Measurements from ENCODE around the gene B2M. TPM values are rescaled to one million over a fixed set of nuclear protein-coding genes. Genes with fewer than 3 reads are reported as not detected.

The B2M gene
- total and polyA plus RNA-seq, 2 of the 13 experiments (the other 11 are each of a cell fraction or from before 2014, with no cell fraction given) = 784 to 857 TPM

DNA sequence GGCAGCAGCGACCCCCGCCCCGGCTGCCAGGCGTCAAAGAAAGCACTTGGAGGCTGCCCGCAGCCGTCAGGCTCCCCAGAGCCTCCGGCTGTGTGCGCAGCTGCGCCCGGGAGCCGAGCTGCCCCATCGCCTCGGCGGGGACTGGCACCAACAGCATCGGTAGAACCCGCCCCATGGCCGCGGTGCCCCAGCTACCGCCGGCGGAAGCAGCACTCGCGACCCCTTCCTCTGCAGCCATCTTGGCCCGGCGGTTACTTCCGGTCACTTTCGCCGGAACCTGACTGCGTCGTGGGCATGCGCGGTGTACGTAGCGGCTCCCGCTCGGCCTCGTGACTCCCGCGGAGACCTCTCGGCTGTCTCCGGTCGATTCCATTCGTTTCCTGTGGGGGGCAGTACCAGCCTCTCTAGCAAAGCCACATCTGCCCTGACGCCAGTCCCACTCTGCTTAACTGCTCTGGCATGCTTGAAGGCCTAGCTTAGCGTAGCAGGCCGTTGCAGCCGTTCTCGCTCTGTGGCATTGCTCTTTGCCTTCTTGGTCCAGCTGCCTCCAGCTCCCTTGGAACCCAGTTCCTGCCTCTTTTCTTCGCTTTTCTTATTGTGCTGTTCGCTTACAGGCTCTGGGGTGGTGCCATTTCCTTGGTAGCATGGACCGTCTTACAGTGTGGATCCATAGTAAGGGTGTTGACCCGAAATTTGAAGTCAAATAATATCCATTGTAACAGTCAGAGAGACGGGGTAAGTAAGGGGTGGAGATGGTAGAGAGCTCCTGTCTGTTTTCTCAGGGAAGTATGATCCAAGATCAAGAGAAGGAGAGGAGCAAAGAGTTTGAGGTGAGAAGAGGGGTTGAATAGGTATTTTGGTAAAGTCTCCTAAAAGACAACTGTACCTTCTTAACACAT, 47.7 kb upstream of the B2M start, which contains the start of gene SPG11 (continued):
- TF ChIP-seq ZNF136 (CRISPR knock-in tag; IDR thresholded peaks at IDR 0.05; ENCODE audit: low read depth) (peak; percentile 77; the same call in 1 of the 2 replicates), SP140L (CRISPR knock-in tag; IDR thresholded peaks at IDR 0.05; ENCODE audit: borderline replicate concordance) (no peak), SMAD9 (CRISPR knock-in tag; IDR thresholded peaks at IDR 0.05) (no peak), ZNF354B (CRISPR knock-in tag; IDR thresholded peaks at IDR 0.05) (no peak), ZFP41 (CRISPR knock-in tag; IDR thresholded peaks at IDR 0.05; ENCODE audit: borderline replicate concordance) (no peak; the same call in 1 of the 2 replicates), NAIF1 (CRISPR knock-in tag; IDR thresholded peaks at IDR 0.05; ENCODE audit: borderline replicate concordance) (no peak), ZNF230 (CRISPR knock-in tag; IDR thresholded peaks at IDR 0.05) (0 out of 2 replicates have a peak, but pooled peaks have one; percentile 32), NFATC3 (CRISPR knock-in tag; IDR thresholded peaks at IDR 0.05) (peak; percentile 74; the same call in 1 of the 2 replicates), ZNF557 (CRISPR knock-in tag; IDR thresholded peaks at IDR 0.05) (0 out of 2 replicates have a peak, but pooled peaks have one; percentile 16), ZNF75D (CRISPR knock-in tag; IDR thresholded peaks at IDR 0.05; ENCODE audit: borderline replicate concordance) (no peak), MIER2 (CRISPR knock-in tag; IDR thresholded peaks at IDR 0.05) (no peak; the same call in 1 of the 2 replicates), RFX5 (IDR thresholded peaks at IDR 0.05; ENCODE audit: low read depth, low read length) (peak; percentile 82), EZH2 (conservative IDR thresholded peaks at IDR 0.05; ENCODE audit: low read depth, low read length) (no peak), TBX2 (CRISPR knock-in tag; IDR thresholded peaks at IDR 0.05; ENCODE audit: borderline replicate concordance) (peak; percentile 78), ZNF558 (CRISPR knock-in tag; IDR thresholded peaks at IDR 0.05; ENCODE audit: borderline replicate concordance) (0 out of 2 replicates have a peak, but pooled peaks have one; percentile 70), KMT2A (CRISPR knock-in tag; IDR thresholded peaks at IDR 0.05) (peak; percentile 47; the same call in 1 of the 2 replicates), KDM6A (CRISPR knock-in tag; IDR thresholded peaks at IDR 0.05; ENCODE audit: low read depth) (no peak), ERF (CRISPR knock-in tag; IDR thresholded peaks at IDR 0.05) (peak; percentile 79), ZBTB20 (CRISPR knock-in tag; IDR thresholded peaks at IDR 0.05; ENCODE audit: borderline replicate concordance, low read depth) (peak; percentile 9; the same call in 1 of the 2 replicates), NR2F2 (IDR thresholded peaks at IDR 0.05; ENCODE audit: borderline replicate concordance, low read depth) (no peak; the same call in 1 of the 2 replicates), SYNCRIP (IDR thresholded peaks at IDR 0.05; ENCODE audit: insufficient read depth, low read depth, low read length) (no peak)
- TF ChIP-seq, protein P1, sequence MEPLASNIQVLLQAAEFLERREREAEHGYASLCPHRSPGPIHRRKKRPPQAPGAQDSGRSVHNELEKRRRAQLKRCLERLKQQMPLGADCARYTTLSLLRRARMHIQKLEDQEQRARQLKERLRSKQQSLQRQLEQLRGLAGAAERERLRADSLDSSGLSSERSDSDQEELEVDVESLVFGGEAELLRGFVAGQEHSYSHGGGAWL (CRISPR knock-in tag; IDR thresholded peaks at IDR 0.05) = peak; percentile 87
- TF ChIP-seq, protein P2, sequence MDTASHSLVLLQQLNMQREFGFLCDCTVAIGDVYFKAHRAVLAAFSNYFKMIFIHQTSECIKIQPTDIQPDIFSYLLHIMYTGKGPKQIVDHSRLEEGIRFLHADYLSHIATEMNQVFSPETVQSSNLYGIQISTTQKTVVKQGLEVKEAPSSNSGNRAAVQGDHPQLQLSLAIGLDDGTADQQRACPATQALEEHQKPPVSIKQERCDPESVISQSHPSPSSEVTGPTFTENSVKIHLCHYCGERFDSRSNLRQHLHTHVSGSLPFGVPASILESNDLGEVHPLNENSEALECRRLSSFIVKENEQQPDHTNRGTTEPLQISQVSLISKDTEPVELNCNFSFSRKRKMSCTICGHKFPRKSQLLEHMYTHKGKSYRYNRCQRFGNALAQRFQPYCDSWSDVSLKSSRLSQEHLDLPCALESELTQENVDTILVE (CRISPR knock-in tag; IDR thresholded peaks at IDR 0.05) = no peak
- TF ChIP-seq, protein P3, sequence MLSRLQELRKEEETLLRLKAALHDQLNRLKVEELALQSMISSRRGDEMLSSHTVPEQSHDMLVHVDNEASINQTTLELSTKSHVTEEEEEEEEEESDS (CRISPR knock-in tag; IDR thresholded peaks at IDR 0.05; ENCODE audit: borderline replicate concordance) = 0 out of 2 replicates have a peak, but pooled peaks have one; percentile 15
- TF ChIP-seq, protein P4, sequence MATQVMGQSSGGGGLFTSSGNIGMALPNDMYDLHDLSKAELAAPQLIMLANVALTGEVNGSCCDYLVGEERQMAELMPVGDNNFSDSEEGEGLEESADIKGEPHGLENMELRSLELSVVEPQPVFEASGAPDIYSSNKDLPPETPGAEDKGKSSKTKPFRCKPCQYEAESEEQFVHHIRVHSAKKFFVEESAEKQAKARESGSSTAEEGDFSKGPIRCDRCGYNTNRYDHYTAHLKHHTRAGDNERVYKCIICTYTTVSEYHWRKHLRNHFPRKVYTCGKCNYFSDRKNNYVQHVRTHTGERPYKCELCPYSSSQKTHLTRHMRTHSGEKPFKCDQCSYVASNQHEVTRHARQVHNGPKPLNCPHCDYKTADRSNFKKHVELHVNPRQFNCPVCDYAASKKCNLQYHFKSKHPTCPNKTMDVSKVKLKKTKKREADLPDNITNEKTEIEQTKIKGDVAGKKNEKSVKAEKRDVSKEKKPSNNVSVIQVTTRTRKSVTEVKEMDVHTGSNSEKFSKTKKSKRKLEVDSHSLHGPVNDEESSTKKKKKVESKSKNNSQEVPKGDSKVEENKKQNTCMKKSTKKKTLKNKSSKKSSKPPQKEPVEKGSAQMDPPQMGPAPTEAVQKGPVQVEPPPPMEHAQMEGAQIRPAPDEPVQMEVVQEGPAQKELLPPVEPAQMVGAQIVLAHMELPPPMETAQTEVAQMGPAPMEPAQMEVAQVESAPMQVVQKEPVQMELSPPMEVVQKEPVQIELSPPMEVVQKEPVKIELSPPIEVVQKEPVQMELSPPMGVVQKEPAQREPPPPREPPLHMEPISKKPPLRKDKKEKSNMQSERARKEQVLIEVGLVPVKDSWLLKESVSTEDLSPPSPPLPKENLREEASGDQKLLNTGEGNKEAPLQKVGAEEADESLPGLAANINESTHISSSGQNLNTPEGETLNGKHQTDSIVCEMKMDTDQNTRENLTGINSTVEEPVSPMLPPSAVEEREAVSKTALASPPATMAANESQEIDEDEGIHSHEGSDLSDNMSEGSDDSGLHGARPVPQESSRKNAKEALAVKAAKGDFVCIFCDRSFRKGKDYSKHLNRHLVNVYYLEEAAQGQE (IDR thresholded peaks at IDR 0.05; ENCODE audit: borderline replicate concordance in 1 of 2, low read depth in 1 of 2, low read length in 2 of 2) = 0 out of 4 replicates have a peak, but pooled peaks of 1 of the 2 experiments have one; percentile 9
